ENCODE measurements around the gene GPBP1L1.
"Not testable (repeated sequence)": the region's sequence is repeated elsewhere in the genome, so short reads cannot be mapped to it uniquely, and the experiment has no call there.

Gene GPBP1L1

GRCh38 chr1:45678489-45678888, 7.8 kb downstream of the GPBP1L1 start:
- DNase-seq, result no peak

GRCh38 chr1:45677751-45678245, 8.5 kb downstream of the GPBP1L1 start:
- DNase-seq, result no peak

GRCh38 chr1:45676553-45676952, 9.8 kb downstream of the GPBP1L1 start:
- not testable (repeated sequence) for DNase-seq

- DNase-seq, result no peak
Measured at GRCh38 chr1:45674478-45674877, 11.9 kb downstream of the GPBP1L1 start.

GRCh38 chr1:45673956-45674355, 12.4 kb downstream of the GPBP1L1 start:
- DNase-seq, result no peak

- DNase-seq, result no peak
Measured at GRCh38 chr1:45669859-45670655, 16.3 kb downstream of the GPBP1L1 start.

- no peak for DNase-seq
Measured at GRCh38 chr1:45669379-45669778, 17.0 kb downstream of the GPBP1L1 start.

GRCh38 chr1:45668526-45668925, 17.8 kb downstream of the GPBP1L1 start:
- no peak for DNase-seq

- DNase-seq, result no peak
Measured at GRCh38 chr1:45667321-45668111, 18.8 kb downstream of the GPBP1L1 start.

GRCh38 chr1:45666836-45667235, 19.5 kb downstream of the GPBP1L1 start:
- DNase-seq, result no peak

- no peak for DNase-seq
Measured at GRCh38 chr1:45660336-45660735, 26.0 kb downstream of the GPBP1L1 start.

GRCh38 chr1:45659222-45659621, 27.1 kb downstream of the GPBP1L1 start:
- DNase-seq, result no peak

- no peak for DNase-seq
Measured at GRCh38 chr1:45658171-45658570, 28.2 kb downstream of the GPBP1L1 start.

- no peak for DNase-seq
Measured at GRCh38 chr1:45656573-45657226, 29.6 kb downstream of the GPBP1L1 start.

- no peak for DNase-seq
Measured at GRCh38 chr1:45654540-45655280, 31.6 kb downstream of the GPBP1L1 start.

GRCh38 chr1:45647248-45648021, 38.9 kb downstream of the GPBP1L1 start:
- DNase-seq, result no peak

- no peak for DNase-seq
Measured at GRCh38 chr1:45644661-45645060, 41.7 kb downstream of the GPBP1L1 start.

GRCh38 chr1:45643978-45644377, 42.4 kb downstream of the GPBP1L1 start:
- no peak for DNase-seq

GRCh38 chr1:45643321-45643720, 43.0 kb downstream of the GPBP1L1 start:
- DNase-seq, result no peak

GRCh38 chr1:45640293-45640692, 46.0 kb downstream of the GPBP1L1 start:
- DNase-seq, result no peak

GRCh38 chr1:45635211-45635610, 51.1 kb downstream of the GPBP1L1 start:
- DNase-seq, result no peak

- DNase-seq, result no peak
Measured at GRCh38 chr1:45630429-45630828, 55.9 kb downstream of the GPBP1L1 start.
